GM21528 (cell line): Measurements from ENCODE around the gene MLST8.
A peak's percentile ranks its signal among the peaks of the same experiment; 100 is the strongest.

Experiments
- ATAC-seq: cut with Tn5 transposase; IDR thresholded peaks from one replicate; pipeline ENCODE4 v1.9.1; 2021; ENCODE audit warnings: mild to moderate bottlenecking, moderate library complexity; ENCODE audit not compliant: unreplicated experiment, low FRiP score

MLST8 gene, protein sequence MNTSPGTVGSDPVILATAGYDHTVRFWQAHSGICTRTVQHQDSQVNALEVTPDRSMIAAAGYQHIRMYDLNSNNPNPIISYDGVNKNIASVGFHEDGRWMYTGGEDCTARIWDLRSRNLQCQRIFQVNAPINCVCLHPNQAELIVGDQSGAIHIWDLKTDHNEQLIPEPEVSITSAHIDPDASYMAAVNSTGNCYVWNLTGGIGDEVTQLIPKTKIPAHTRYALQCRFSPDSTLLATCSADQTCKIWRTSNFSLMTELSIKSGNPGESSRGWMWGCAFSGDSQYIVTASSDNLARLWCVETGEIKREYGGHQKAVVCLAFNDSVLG

DNA sequence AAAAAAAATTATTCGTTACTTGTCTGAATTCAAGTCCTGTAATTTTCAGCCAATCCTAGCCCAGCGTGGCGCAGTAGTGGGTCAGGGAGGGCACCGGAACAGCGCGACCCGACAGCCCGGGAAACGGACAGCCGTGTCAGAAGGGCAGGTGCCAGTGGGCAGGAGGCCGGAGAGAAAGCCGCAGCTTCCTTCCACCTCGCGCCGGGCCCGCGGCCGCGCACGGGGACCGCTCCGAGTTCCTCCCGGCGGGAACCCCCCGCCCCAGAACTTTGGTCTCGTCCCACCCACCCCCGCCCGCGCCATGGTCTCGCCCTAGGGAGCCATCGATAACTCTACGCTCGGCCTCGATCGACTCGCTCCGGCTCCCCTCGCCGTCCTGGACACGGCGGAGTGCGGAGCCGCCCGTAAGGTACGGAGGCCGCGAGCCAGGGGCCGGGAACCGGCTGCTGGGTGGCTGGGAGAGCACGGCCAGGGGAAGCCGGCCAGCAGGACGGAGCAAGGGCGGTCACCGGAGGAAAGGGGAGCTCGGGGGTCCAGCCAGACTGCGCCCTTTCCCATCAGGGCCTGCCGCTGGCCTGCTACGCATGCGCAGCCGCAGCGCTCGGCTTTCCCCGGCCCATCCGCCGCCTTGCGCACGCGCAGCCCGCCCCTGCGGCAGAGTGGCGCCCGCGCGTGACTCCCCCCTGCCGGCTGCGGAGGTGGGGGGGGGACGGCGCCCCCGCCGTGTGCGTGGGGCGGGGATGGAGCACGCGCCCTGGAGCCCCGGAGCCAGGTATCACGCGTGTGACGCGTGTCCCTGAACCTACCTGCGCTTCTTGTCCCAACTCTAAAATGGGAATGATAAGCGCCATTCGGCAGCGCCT lies at the start of gene MLST8:
Gene MLST8 (plus strand): TSS at position 351 of the 863 bp plus-strand sequence. CDS start 632 bp downstream, outside the sequence.
- ATAC-seq = peak; percentile 74

DNA sequence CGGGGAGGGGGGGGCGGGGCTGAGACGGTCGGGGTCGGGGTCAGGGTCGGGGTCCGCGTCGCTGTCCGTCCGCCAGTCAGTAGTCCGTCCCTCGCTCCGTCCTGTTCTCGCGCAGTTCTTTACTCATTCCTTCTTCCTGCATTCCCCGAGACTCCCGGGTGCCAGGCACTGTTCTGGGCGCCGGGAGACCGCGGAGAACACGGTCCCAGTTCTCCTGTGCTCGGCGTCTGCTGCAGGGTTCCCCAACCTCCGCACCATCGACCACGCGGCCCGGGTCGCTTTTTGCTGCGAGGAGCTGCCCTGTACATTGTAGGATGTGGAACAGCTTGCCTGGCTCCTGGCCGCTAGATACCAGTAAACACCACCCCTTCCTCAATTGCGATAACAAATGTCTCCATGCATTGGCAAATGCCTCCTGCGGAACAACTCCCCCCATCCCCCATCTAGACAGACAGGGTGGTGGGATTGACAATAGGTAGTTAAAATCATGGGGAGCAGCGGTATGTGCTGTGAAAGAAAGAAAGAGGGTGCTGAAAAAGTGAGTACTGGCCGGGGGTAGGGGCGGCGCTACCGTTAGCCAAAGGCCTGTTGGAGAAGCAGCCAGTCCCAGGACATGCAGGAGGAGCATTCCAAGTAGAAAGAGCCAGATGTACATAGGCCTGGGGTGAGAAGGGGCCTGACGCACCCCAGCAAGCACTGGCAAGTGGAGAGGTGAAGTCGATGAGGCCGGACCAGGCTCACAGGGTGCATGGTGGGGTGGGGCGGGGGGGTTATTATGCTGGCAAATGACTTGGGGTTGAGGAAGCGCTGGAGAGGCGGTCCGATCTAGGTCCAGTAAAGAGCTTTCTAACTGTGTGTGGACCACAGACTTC lies 49.0 kb upstream of the MLST8 start:
- no peak for ATAC-seq

DNA sequence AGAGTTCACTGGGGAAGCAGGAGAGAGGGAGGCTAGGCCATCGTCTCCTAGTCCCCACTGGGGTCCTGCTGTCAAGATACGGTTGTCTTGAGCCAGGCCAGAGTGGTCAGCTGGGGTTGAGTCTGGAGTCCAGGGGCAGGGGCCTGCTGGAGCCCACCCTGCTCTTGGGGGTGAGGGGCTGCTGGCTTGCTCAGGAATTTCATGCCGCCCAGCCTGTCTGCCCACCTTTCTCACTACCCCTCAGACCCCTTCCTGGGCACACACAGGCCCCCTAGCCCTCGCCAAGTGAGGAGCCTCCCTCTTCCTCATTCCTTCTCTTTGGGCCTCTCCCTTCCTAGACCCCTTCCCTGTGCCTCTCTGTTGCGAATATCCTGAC lies 48.4 kb upstream of the MLST8 start:
- ATAC-seq = no peak

DNA sequence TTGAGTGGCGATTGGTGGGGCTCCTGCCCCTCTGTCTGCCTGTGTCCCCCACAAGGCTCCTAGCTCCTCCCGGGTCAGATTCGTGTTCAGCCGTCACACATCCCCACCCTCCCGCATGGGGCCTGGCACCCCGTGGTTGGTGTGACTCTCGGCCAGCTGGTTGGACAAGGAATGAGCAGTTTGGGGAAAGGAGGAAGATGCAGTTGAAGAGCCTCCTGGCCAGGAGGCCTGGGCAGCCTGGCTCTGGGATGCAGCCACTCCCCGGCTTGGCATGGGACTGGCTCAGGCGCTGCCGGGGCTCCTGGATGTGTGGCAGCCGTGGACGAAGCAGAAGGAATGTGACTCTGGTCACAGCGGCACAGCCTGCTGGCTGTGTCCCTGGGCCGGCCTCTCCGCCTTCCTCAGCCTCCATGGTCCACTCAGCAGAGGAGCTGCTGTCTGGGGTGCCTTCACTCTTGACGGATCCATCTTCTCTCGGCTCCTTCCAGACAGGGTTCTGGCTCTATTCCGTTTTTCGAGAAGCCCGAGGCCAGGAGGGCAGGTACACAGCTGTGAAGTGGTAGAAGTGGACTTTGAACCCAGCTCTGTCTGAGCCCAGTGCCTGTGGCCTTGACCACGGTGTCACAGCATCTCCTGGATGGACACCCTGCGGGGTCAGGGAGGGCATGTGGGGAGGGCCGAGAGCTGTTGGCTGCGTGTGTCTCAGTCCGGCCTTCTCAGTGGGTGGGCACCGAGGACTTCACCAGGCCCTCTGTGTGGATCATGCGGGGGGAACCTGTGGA lies 47.6 kb upstream of the MLST8 start:
- ATAC-seq = no peak

DNA sequence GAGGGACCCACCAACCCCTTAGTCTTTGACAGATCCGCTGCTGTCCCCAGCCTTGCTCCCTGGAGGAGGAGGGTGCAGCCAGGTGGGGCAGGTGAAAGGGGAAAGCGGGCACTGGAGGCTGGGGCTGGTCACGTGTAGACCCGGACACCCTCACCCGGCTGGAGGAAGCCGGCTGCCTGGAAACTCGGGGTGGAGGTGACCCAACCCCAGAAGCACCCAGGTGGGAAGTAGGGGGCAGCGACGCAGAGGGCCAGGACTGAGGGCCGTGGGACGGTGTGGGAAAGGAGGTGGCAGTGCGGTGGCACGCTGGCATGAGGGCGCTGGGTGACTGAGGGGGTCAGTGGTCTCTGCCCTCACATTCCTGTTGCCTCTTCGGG lies 47.0 kb upstream of the MLST8 start:
- no peak for ATAC-seq

DNA sequence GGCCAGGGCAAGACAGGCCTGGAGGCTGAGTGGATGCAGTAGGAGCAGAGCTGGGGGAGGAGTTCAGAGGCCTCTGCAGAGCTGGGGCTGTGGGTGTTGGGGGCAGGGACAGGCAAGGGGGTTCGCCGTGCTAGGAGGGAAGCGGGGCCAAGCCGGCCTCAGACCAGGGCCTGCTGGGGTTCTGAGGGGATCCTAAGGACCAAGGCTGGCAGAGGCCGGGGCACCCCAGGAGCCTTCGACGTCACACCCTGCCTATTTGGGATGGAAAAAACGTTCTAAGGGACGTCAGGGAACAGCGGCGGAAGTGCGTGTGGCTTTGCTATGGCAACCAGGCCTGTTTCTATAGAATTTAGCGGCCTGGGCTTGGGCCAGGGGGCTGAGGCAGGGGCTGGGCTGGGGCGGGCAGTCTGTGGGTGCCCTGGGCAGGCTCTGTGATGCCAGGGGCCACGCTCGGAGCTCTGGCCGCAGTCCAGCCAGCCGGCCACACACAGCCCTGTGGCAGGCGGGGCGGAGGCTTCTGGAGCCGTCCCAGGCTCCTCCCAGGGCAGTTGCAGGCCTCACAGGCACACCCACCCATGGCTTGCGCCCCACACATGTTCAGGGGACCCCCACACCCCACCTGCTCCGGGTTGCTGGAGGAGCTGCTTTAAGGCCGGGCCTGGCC lies 45.9 kb upstream of the MLST8 start:
- ATAC-seq = no peak

DNA sequence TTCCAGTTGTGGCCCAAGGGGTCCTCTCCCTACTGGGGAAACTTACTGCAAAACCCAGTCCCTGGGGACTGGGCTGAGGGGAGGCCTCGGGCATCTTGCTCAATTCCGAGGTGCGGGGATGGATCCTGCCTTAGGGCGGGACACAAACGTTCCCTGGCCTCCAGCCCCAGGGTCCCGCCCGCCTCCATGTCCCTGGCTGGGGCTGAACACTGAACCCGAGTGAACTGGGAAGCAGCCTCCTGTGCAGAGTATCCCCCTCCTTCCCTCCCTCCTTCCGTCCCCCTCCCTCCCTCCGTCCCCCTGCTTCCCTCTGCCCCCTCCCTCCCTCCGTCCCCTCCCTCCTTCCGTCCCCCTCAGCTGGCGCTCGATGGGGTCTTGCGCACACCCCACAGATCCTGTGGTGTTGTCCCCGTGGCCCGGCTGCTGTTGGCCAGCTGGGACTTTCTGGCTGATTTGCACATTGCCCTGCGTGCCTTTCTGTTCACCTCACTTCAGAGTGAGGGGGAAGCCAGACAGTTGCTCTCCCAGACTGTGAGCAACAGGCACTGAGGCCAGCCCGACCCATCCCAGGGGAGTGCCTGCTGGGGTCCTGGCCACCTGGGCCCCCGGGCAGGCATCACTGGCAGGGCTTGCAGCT lies 44.2 kb upstream of the MLST8 start:
- no peak for ATAC-seq

DNA sequence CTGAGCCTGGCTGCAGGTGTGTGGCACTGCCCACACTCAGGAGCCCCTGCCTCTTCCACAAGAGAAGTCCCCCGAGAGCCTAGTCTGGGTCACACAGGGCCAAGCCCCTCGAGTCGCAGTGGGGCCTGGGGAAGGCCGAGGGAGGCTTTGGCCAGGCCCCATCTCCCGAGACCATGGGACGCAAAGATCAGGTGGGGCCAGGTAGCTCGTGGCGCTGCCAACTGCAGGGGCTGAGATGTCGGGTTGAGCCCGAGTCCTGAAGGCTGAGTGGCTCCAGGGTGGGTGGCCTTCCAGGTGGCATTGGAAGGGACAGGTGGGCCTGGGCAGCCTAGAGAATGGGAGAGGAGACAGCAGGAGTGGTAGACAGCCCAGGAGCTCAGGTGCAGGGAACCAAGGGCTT lies 43.3 kb upstream of the MLST8 start:
- ATAC-seq = no peak

DNA sequence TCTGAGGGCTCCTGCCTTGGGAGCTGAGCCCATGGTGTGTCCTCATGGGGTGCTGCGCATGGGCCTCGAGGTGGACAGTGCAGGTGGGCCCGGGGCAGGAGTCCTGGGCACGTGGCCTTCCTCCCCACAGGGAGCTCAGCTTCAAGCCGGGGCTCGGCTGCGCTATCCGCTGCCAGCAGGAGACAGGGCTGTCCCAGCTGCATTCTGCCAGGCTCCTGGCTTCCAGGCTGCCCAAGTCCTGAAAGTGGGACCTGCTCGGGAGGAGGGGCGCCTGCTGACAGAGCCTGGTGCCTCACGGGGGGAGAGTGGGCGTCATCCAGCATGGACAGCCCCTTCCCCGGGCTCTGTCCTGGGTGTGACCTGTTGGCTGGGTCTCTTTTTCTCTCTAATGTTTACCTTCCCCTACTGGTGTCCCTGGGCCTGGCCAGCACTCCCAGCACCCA lies 42.6 kb upstream of the MLST8 start:
- ATAC-seq = no peak

DNA sequence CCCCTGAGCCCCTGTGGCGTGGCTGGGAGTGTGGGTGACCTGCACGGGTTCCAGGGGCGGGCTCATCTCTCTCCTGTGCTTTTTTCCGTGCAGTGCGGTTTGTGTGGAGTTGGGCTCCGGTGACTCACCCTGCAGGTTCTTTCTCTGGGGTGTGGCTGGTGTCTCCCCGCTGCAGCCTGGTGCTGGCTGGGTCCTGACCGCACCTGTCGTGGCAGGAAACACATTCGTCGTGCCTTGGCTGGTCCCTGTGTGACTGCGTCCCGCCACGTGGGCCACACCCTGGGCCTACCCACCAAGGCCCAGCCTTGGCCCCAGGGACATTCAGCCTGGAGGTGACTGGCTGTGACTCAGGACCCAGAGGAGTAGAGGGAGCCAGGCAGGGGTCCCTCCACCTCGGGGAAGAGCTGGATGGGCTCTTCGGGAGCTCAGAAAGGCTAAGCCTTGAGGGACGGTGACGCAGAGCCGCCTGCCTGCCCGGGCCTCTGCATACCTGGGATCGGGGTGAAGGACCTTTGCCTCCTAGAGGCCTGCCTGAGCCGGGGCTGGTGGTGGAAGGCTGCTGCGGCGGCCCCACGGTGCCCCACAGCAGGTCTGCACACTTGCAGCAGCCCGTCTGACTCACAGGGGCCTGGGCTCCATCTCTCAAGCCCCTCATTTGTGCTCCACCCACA lies 41.9 kb upstream of the MLST8 start:
- ATAC-seq = no peak

DNA sequence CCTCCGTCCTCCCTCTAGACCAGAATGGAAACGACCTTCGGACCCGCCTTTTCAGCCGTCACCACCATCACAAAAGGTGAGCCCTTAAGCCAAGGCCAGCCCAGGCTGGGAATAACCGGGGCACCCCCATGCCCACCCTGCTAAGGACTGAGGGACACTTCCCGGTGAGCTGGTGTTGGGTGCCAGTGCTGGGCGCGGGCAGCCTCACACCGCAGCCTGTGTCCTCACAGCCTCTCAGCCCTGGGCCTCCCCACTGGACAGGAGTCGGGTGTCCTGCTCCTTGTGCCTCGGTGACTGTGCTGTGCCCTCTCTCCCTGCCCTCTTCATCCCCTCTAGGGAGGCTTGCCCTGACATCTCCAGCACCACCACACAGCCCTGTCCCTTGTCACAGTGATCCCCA lies 39.4 kb upstream of the MLST8 start:
- ATAC-seq = no peak

DNA sequence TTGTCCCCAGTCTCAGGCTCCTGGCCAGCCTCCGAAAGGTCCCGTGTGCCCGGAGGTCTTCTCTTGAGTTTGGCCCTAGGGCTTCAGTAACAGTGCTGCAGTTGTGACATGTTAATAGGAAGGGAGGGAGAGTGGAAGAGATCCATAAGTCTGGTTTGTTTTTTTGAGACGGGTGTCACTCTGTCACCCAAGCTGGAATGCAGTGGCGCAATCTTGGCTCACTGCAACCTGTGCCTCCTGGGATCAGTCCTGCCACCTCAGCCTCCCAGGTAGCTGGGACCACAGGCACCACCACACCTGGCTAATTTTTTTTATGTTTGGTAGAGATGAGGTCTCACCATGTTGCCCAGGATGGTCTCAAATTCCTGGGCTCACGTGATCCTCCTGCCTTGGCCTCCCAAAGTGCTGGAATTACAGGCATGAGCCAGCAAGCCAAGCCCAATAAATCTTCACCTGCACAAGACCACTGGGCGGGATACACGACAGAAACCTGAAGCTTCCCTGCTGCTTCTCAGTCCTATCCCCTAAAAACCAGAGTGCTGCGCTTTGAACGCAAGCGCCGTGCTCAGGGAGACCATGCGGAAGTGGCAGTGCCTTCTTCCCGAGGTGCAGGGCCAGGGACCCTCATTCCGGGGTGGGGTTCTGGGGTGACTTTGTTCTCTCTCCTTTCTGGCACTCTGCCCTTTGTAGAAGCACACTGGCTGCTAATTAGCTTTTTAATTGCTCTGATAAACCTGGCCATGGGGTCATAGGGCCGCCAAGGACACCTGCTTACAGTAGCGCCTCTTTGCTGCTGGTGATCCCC lies 38.8 kb upstream of the MLST8 start:
- ATAC-seq = no peak

DNA sequence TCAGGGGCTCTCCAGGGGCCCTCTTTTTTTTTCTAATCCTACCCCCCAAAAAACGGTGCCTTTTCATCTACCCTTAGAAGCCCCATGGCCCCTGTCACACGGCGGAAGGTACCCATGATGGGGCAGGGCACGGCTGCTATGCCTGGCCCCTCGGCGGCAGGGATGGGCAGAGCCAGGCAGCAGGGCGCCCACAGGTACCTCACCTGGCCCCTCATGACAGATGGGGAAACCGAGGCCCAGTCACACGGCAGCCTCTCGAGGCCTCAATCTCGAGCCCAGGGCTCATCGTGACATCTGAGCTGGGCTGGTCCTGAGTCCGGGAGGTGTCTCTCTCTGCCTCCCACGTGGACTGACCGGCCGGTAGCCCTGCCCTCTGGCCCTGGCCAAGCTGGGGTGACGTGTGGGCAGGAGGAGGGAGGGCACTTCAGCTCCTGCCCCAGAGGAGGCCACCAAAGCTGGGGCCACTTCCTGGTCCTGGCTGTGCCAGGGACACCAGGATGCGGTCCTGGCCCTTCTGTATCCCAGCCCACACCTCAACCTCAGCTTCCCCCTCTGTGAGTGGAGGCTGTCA lies 38.1 kb upstream of the MLST8 start:
- no peak for ATAC-seq

DNA sequence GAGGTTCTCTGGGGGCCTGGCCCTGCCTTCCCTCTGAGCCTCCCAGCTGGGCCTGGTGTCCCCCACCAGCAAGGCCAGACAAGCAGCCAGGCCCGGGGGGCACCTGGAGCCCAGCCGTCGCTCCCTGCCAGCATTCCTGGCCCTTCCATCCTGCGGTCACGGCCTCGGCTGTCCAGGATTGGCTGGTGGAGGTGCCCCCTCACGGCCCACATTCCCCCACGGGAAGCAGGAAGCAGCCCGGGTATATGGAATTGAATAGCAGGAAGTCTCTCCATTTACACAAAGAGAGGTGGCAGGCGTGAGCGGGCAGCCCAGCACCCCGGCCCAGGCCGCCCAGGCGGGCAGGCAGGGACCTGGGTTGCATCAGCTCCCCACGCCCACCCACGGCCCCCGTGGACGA lies 35.2 kb upstream of the MLST8 start:
- no peak for ATAC-seq

DNA sequence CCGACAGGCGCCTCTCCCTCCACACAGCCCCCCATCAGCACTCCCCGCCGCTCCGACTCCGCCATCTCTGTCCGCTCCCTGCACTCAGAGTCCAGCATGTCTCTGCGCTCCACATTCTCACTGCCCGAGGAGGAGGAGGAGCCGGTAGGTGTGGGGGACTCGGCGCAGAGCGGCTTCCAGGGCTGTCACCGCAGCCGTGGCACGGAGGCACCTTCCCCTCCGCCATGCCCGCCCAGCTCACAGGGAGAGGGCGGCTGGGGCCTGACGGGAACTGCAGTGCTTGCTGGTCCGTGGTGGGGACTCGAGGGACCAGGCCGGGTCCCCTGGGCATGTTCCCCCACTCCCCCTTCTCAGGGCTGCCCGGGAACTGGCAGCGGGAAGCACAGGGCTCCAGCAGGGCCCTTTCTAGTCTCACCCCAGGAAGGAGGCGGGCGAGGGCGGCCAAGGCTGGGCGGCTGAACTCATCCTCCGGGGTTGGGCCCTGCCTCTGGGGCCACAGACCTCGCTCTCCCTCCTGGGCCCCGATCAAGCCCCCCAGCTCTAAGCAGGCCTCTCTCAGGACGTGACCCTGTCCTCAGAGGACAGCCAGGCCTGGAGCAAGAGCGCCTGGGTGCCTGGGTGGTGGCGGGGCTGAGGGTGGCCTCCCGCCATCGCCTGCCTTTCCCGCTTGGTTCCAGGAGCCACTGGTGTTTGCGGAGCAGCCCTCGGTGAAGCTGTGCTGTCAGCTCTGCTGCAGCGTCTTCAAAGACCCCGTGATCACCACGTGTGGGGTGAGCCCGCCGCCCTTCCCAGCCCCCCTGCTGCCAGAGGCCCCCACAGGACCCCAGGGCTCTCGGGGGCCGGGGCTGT lies 34.4 kb upstream of the MLST8 start:
- no peak for ATAC-seq

DNA sequence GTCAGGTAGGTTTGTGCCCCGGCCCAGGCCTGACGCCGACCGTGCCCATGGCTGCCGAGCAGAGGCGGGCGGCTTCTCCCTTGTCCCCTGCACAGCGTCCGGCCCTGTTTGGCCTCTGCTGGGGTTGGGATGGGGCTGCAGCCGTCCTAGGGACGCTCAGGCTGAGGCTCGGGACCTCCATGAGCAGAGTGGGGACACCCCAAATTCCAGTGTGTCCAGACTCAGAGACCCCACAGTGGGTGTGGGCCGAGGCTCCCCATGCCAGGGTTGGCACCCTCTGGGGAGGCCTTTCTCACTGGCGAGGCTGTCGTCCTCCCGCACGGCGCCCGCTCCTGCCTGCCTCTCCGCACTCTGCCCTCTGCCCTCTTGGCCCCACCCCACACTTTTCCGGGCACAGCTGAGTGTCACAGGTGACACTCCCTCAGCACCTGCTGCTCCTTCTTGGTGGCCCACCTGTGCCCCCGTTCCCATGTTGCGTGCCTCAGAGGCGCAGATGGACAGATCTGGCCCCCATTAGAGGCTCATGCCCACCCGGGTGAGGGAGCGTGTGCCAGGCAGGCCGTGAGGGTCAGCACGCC lies 33.6 kb upstream of the MLST8 start:
- ATAC-seq = no peak
